SK-N-SH treated with all-trans-retinoic acid at 6 μM for 48 hours (cell line): Measurements from ENCODE around the gene CAPN8.

Source experiments
- BACH2 ChIP-seq: fragments of 250-450 bp; sonication (Bioruptor Pico); IDR thresholded peaks from 2 replicates; pipeline ENCODE4 v1.9.0; 2021; ENCODE audit warnings: mild to moderate bottlenecking, borderline replicate concordance
- CSDC2 ChIP-seq: fragments of 250-450 bp; sonication (Bioruptor Pico); IDR thresholded peaks from 2 replicates; pipeline ENCODE4 v1.5.0; 2020; ENCODE audit warnings: mild to moderate bottlenecking, moderate library complexity
- RARB ChIP-seq: fragments of 250-450 bp; sonication (Bioruptor Pico); IDR thresholded peaks from 2 replicates; pipeline ENCODE4 v1.8.0; 2021; ENCODE audit warnings: mild to moderate bottlenecking, moderate library complexity
- TCF4 ChIP-seq: fragments of 250-450 bp; sonication (Bioruptor Pico); IDR thresholded peaks from 2 replicates; pipeline ENCODE4 v1.8.0; 2021; ENCODE audit warnings: mild to moderate bottlenecking, moderate library complexity, borderline replicate concordance
- TF ChIP-seq, protein P1 (sequence below): fragments of 250-450 bp; sonication (Bioruptor Pico); IDR thresholded peaks from 2 replicates; pipeline ENCODE4 v1.8.0; 2020; ENCODE audit warnings: mild to moderate bottlenecking, moderate library complexity, borderline replicate concordance

DNA sequence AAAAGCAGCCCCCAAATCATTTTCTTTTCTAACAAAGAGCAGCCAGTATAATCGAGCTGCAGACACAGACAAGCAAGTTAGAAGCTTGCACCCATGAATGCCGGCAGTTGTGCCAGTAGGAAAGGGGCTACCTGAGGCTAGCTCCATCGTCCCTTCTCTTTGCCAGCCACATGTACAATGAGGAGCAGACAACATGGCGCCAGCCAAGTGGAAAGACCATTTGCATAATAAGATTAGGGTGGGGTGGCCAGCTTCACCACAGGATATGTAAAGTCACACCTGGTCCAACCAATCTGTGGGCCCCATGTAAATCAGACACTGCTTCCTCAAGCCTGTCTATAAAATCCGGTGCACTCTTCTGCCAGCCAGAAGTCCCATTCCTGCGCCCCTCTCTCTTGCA lies 168.6 kb downstream of the CAPN8 start:
- TF ChIP-seq, protein P1, sequence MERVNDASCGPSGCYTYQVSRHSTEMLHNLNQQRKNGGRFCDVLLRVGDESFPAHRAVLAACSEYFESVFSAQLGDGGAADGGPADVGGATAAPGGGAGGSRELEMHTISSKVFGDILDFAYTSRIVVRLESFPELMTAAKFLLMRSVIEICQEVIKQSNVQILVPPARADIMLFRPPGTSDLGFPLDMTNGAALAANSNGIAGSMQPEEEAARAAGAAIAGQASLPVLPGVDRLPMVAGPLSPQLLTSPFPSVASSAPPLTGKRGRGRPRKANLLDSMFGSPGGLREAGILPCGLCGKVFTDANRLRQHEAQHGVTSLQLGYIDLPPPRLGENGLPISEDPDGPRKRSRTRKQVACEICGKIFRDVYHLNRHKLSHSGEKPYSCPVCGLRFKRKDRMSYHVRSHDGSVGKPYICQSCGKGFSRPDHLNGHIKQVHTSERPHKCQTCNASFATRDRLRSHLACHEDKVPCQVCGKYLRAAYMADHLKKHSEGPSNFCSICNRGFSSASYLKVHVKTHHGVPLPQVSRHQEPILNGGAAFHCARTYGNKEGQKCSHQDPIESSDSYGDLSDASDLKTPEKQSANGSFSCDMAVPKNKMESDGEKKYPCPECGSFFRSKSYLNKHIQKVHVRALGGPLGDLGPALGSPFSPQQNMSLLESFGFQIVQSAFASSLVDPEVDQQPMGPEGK (CRISPR knock-in tag) = no peak
- TF ChIP-seq TCF4 (CRISPR knock-in tag) = no peak
- TF ChIP-seq RARB (CRISPR knock-in tag) = no peak
- no peak for TF ChIP-seq CSDC2 (CRISPR knock-in tag)
- no peak for TF ChIP-seq BACH2 (CRISPR knock-in tag)
